T-helper 17 cell (primary cell): ENCODE data around the gene NFYC. TPM values are rescaled to one million over a fixed set of nuclear protein-coding genes. Genes with fewer than 3 reads are reported as not detected.
"Not testable (repeated sequence)": the region's sequence is repeated elsewhere in the genome, so short reads cannot be mapped to it uniquely, and the experiment has no call there.

Experiments used
- ATAC-seq: fragments of 150-1000 bp; cut with Tn5 transposase; 2 replicates; pipeline ENCODE4 v1.10.0; 2021; ENCODE audit warnings: mild to moderate bottlenecking, moderate library complexity
- DNase-seq, 3 donors: peaks; one replicate each; pipeline versions ENCODE4 v3.0.0 to v3.0.0-alpha.2; 2020 to 2021
- H3K9me3 ChIP-seq: one replicate; pipeline ENCODE4 v1.7.0; 2013; ENCODE audit warnings: low read length, mild to moderate bottlenecking; ENCODE audit not compliant: control insufficient read depth, poor library complexity, severe bottlenecking
- H3K27ac Mint-ChIP-seq: one replicate; pipeline ENCODE4 v1.8.0; 2022; ENCODE audit warnings: mild to moderate bottlenecking, moderate library complexity, mixed read lengths
- H3K27me3 Mint-ChIP-seq: one replicate; pipeline ENCODE4 v1.8.0; 2022; ENCODE audit warnings: mixed read lengths
- H3K36me3 Mint-ChIP-seq: one replicate; pipeline ENCODE4 v1.8.0; 2022; ENCODE audit warnings: low read depth, mixed read lengths
- H3K4me1 Mint-ChIP-seq: one replicate; pipeline ENCODE4 v1.8.0; 2022; ENCODE audit warnings: mild to moderate bottlenecking, mixed read lengths
- H3K4me3 Mint-ChIP-seq: one replicate; pipeline ENCODE4 v1.8.0; 2022; ENCODE audit warnings: mild to moderate bottlenecking, moderate library complexity, mixed read lengths
- total RNA-seq, 4 donors: library from RNA in 2 of 4; stranded (reverse) in 2 of 4; gene quantifications; one replicate each; pipeline ENCODE4 v1.2.3 and lab custom pipeline; 2022 to 2026

NFYC gene
- total RNA-seq, 2 donors from 2014 or later: 42.3 to 45.7 TPM

- ATAC-seq, H3K27me3 Mint-ChIP-seq, H3K4me3 Mint-ChIP-seq, H3K9me3 ChIP-seq, H3K36me3 Mint-ChIP-seq, DNase-seq: not testable (repeated sequence)
- Mint-ChIP-seq H3K27ac (peak overlapping the region; percentile 53), H3K4me1 (peaks cover 33% of the 10 kb centered on the region)
Measured at GRCh38 chr1:40702810-40703209, 11.3 kb downstream of the NFYC start.

GRCh38 chr1:40703316-40703715, 11.8 kb downstream of the NFYC start:
- H3K4me3 Mint-ChIP-seq: no peak overlapping the region
- no peaks in the 10 kb centered on the region for H3K9me3 ChIP-seq
- no peaks in the 10 kb centered on the region for H3K27me3 Mint-ChIP-seq
- ATAC-seq (no peak), DNase-seq (no peak)
- H3K27ac Mint-ChIP-seq: peak overlapping the region; percentile 53
- H3K36me3 Mint-ChIP-seq: no peaks in the 10 kb centered on the region
- H3K4me1 Mint-ChIP-seq: peaks cover 33% of the 10 kb centered on the region

GRCh38 chr1:40704817-40705733, 13.6 kb downstream of the NFYC start:
- H3K4me1 Mint-ChIP-seq: peaks cover 30% of the 10 kb centered on the region
- no peak for ATAC-seq

GRCh38 chr1:40706626-40707025, 15.1 kb downstream of the NFYC start:
- Mint-ChIP-seq H3K27me3 (no peaks in the 10 kb centered on the region), H3K4me1 (peaks cover 38% of the 10 kb centered on the region), H3K27ac (peak overlapping the region; percentile 51), H3K36me3 (no peaks in the 10 kb centered on the region), H3K4me3 (no peak overlapping the region)
- DNase-seq (no peak), ATAC-seq (no peak)
- H3K9me3 ChIP-seq: no peaks in the 10 kb centered on the region

More at GRCh38 chr1:40704817-40705733, 13.6 kb downstream of the NFYC start:
- Mint-ChIP-seq H3K4me3 (no peak overlapping the region), H3K27ac (peak overlapping the region; percentile 8), H3K36me3 (no peaks in the 10 kb centered on the region), H3K27me3 (no peaks in the 10 kb centered on the region)
- no peaks in the 10 kb centered on the region for H3K9me3 ChIP-seq
- no peak for DNase-seq

- Mint-ChIP-seq H3K4me3 (peak overlapping the region; percentile 93), H3K27me3 (no peaks in the 10 kb centered on the region), H3K36me3 (no peaks in the 10 kb centered on the region), H3K4me1 (peaks cover 41% of the 10 kb centered on the region), H3K27ac (peak overlapping the region; percentile 92)
- DNase-seq (no peak), ATAC-seq (peak; percentile 86)
- H3K9me3 ChIP-seq: no peaks in the 10 kb centered on the region
Measured at GRCh38 chr1:40708750-40709099, 17.2 kb downstream of the NFYC start.

- H3K4me1 Mint-ChIP-seq: peaks cover 40% of the 10 kb centered on the region
- no peaks in the 10 kb centered on the region for H3K36me3 Mint-ChIP-seq
- H3K27me3 Mint-ChIP-seq: no peaks in the 10 kb centered on the region
- H3K9me3 ChIP-seq: no peaks in the 10 kb centered on the region
- DNase-seq (peak; percentile 37 to 60 (median 47)), ATAC-seq (peak; percentile 97)
- H3K27ac Mint-ChIP-seq: peak overlapping the region; percentile 92
- peak overlapping the region; percentile 93 for H3K4me3 Mint-ChIP-seq
Measured at GRCh38 chr1:40709100-40709801, 17.7 kb downstream of the NFYC start.

GRCh38 chr1:40709802-40710278, 18.3 kb downstream of the NFYC start:
- Mint-ChIP-seq H3K4me3 (peak overlapping the region; percentile 93), H3K27ac (peak overlapping the region; percentile 92), H3K36me3 (no peaks in the 10 kb centered on the region), H3K27me3 (no peaks in the 10 kb centered on the region), H3K4me1 (peaks cover 37% of the 10 kb centered on the region)
- no peak for ATAC-seq
- DNase-seq: no peak
- H3K9me3 ChIP-seq: no peaks in the 10 kb centered on the region

- peak overlapping the region; percentile 32 for H3K27ac Mint-ChIP-seq
- no peak for ATAC-seq
Measured at GRCh38 chr1:40710581-40711315, 19.2 kb downstream of the NFYC start.

GRCh38 chr1:40711465-40712404, 20.2 kb downstream of the NFYC start:
- Mint-ChIP-seq H3K4me1 (peaks cover 42% of the 10 kb centered on the region), H3K27me3 (no peaks in the 10 kb centered on the region), H3K36me3 (peaks cover 3% of the 10 kb centered on the region), H3K27ac (peak overlapping the region; percentile 32), H3K4me3 (no peak overlapping the region)
- DNase-seq (no peak), ATAC-seq (no peak)
- no peaks in the 10 kb centered on the region for H3K9me3 ChIP-seq

More at GRCh38 chr1:40710581-40711315, 19.2 kb downstream of the NFYC start:
- Mint-ChIP-seq H3K4me3 (peak overlapping the region; percentile 5), H3K4me1 (peaks cover 37% of the 10 kb centered on the region), H3K36me3 (no peaks in the 10 kb centered on the region), H3K27me3 (no peaks in the 10 kb centered on the region)
- DNase-seq: no peak
- no peaks in the 10 kb centered on the region for H3K9me3 ChIP-seq

- no peak overlapping the region for H3K4me3 Mint-ChIP-seq
- H3K4me1 Mint-ChIP-seq: peaks cover 45% of the 10 kb centered on the region
- peak overlapping the region; percentile 32 for H3K27ac Mint-ChIP-seq
- no peaks in the 10 kb centered on the region for H3K27me3 Mint-ChIP-seq
- ATAC-seq: no peak
- H3K9me3 ChIP-seq: no peaks in the 10 kb centered on the region
- peaks cover 3% of the 10 kb centered on the region for H3K36me3 Mint-ChIP-seq
- no peak for DNase-seq
Measured at GRCh38 chr1:40712405-40712944, 21.0 kb downstream of the NFYC start.

GRCh38 chr1:40712997-40713396, 21.5 kb downstream of the NFYC start:
- ATAC-seq: no peak

GRCh38 chr1:40715491-40716059, 24.1 kb downstream of the NFYC start:
- H3K4me1 Mint-ChIP-seq: peaks cover 40% of the 10 kb centered on the region
- ATAC-seq: no peak
- no peaks in the 10 kb centered on the region for H3K9me3 ChIP-seq
- no peak overlapping the region for H3K4me3 Mint-ChIP-seq
- peak overlapping the region; percentile 37 for H3K27ac Mint-ChIP-seq
- H3K27me3 Mint-ChIP-seq: no peaks in the 10 kb centered on the region
- DNase-seq: no peak
- H3K36me3 Mint-ChIP-seq: peaks cover 3% of the 10 kb centered on the region

More at GRCh38 chr1:40712997-40713396, 21.5 kb downstream of the NFYC start:
- peaks cover 3% of the 10 kb centered on the region for H3K36me3 Mint-ChIP-seq
- H3K4me1 Mint-ChIP-seq: peaks cover 46% of the 10 kb centered on the region
- H3K27ac Mint-ChIP-seq: peak overlapping the region; percentile 77
- no peaks in the 10 kb centered on the region for H3K9me3 ChIP-seq
- H3K4me3 Mint-ChIP-seq: no peak overlapping the region
- DNase-seq: no peak
- no peaks in the 10 kb centered on the region for H3K27me3 Mint-ChIP-seq
